Brain pericyte (primary cell): ENCODE results near the gene TLCD1.
"Not testable (repeated sequence)": the region's sequence is repeated elsewhere in the genome, so short reads cannot be mapped to it uniquely, and the experiment has no call there.

Source experiments
- DNase-seq: peaks from one replicate; pipeline ENCODE4 v3.0.0-alpha.2; 2012; ENCODE audit warnings: low read depth, low spot score

The TLCD1 gene

GRCh38 chr17:28729950-28730330 is 3.9 kb upstream of the TLCD1 start:
- DNase-seq, result no peak

- DNase-seq, result peak; percentile 79
These were observed 2.5 kb upstream of the TLCD1 start, which contains the start of gene NEK8 for GRCh38 chr17:28728364-28729200. Gene NEK8, plus strand, starts transcription at chr17:28728788. Its CDS starts 26 bp downstream, at chr17:28728814.

- peak; percentile 96 for DNase-seq
These were observed 826 bp upstream of the TLCD1 start for GRCh38 chr17:28726627-28727491.

- no peak for DNase-seq
These were observed 290 bp downstream of the TLCD1 start for GRCh38 chr17:28725660-28726225.

GRCh38 chr17:28725166-28725659 is 820 bp downstream of the TLCD1 start:
- DNase-seq, result no peak

- DNase-seq, result no peak
These were observed 1.4 kb downstream of the TLCD1 start for GRCh38 chr17:28724500-28725165.

GRCh38 chr17:28723836-28724499 is 2.1 kb downstream of the TLCD1 start:
- DNase-seq, result not testable (repeated sequence)

- no peak for DNase-seq
These were observed 2.7 kb downstream of the TLCD1 start for GRCh38 chr17:28723159-28723835.

- no peak for DNase-seq
These were observed 3.4 kb downstream of the TLCD1 start for GRCh38 chr17:28722417-28723158.

- DNase-seq, result not testable (repeated sequence)
These were observed 5.1 kb downstream of the TLCD1 start for GRCh38 chr17:28720997-28721329.

- DNase-seq, result no peak
These were observed 5.6 kb downstream of the TLCD1 start for GRCh38 chr17:28720247-28720996.

GRCh38 chr17:28719021-28719433 is 7.0 kb downstream of the TLCD1 start:
- no peak for DNase-seq

GRCh38 chr17:28718333-28719020 is 7.6 kb downstream of the TLCD1 start:
- DNase-seq, result no peak

GRCh38 chr17:28717578-28718332 is 8.3 kb downstream of the TLCD1 start, which contains the start of gene RAB34:
Gene RAB34, minus strand, starts transcription at chr17:28717868. Its CDS starts 602 bp downstream, at chr17:28717266.
- DNase-seq, result peak; percentile 61

- no peak for DNase-seq
These were observed 9.1 kb downstream of the TLCD1 start for GRCh38 chr17:28716740-28717577.

- no peak for DNase-seq
These were observed 10.8 kb downstream of the TLCD1 start for GRCh38 chr17:28715217-28715616.

- DNase-seq, result no peak
These were observed 11.8 kb downstream of the TLCD1 start for GRCh38 chr17:28714281-28714680.
